HG03558 (cell line): Measurements from ENCODE around the gene GPRIN2.
"Not testable (repeated sequence)": the region's sequence is repeated elsewhere in the genome, so short reads cannot be mapped to it uniquely, and the experiment has no call there.

ENCODE experiments used
- ATAC-seq: cut with Tn5 transposase; IDR thresholded peaks from one replicate; pipeline ENCODE4 v1.9.1; 2021; ENCODE audit warnings: moderate number of reproducible peaks; ENCODE audit not compliant: unreplicated experiment; ENCODE audit errors: extremely low read depth

The GPRIN2 gene

GRCh38 chr10:46556515-46557318 lies at the start of gene GPRIN2:
Gene GPRIN2 (minus strand): TSS chr10:46556658. CDS start chr10:46550736, 5,922 bp downstream.
- no peak for ATAC-seq

- ATAC-seq = not testable (repeated sequence)
Measured at GRCh38 chr10:46600516-46600915, 44.1 kb upstream of the GPRIN2 start.

DNA sequence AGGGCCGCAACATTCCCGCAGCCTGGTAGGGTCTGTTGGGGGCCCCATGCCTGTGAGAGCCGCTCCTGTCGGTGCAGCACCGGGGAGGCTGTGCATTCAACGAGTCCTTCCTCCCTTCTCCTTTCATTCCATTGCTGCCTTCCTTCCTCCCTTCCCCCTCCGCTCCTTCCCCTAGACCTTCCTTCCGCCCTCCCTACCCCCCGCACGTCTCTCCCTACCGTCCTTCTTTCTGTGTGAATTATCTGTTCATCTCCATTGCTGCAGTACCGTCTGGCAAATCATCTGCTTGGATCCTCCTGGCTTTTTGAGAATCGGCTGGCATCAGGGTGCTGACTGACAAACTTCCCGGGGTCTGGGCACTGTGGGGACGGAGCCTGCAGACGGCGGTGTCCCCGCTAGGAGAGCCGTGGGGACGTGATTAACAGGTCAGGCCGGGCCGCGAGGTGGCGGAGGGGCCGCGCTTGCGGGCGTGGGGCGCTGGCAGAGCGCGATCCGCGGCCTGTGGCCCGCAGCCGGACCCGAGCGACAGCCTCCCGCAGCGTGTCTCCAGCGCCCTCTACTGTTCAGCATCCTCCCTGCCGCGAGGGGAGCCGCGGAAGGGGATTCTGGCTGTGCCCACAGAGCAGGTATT lies 41.3 kb upstream of the GPRIN2 start:
- ATAC-seq = not testable (repeated sequence)

DNA sequence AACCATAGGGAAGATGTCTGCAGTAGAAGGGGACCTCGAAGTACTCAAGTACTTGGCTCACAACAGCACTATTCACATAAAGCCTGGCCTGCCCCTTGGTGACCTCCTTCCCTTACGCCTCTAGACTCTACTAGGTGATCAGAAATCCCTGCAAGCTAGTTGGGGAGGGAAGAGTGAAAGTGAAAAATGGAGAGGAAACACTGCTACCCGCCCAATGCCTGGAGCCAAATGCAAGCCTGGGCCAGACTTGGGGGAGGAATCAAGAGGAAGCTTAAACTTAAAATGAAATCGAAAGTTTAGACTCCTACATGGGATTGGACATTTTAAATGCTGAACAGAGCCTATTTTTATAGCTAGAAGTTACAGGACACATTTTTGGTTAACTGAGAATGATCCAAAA lies 40.1 kb upstream of the GPRIN2 start:
- ATAC-seq = not testable (repeated sequence)

DNA sequence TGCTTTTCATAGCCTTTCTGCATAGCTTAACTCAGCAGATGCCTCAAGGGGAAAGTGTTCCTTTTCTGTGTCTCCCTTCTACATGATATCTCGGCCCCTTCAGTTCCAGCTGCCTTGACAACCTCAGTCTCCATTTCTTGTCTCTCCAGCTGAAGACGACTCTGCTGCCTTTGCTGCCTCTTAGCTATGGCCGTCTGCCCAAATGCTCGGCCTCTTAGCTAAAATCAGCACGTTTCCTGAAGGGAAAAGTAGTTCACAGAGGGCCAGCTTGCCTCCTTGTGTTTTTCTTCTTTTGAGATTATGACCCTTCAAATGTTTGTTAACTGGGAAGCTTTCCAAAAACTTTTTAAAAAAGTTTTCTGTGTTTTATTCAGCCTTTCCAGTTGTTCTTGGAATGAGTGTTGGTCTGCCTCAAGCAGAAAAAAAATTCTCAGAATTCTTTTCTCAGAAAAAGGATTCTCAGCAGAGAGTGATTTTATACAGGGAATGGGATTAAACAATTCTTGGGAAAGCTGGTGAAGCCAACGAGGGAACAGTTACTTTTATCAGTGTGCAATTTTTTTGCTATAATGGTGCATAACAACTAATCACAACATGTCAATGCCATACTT lies 38.1 kb upstream of the GPRIN2 start:
- not testable (repeated sequence) for ATAC-seq

GRCh38 chr10:46593307-46593706 lies 36.8 kb upstream of the GPRIN2 start:
- not testable (repeated sequence) for ATAC-seq

- not testable (repeated sequence) for ATAC-seq
Measured at GRCh38 chr10:46591053-46591452, 34.6 kb upstream of the GPRIN2 start.

DNA sequence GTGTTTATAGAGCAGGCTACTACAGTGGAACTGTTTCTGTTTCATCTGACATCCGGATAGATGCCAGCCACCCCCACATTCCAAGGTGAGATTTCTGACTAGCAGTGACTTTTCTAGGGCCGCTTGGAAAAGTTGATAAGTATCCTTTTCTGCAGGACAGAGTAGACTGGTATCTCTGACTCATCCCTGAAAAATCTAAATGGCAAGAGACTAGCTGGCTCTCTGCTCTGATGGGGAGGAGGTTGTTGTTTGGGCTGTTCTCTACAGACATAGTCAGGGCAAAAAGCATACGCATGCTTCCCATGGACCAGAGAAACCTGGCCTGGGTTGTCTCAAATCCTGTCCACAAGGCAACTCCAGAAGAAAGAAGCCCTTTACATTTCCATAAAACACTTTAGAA lies 33.1 kb upstream of the GPRIN2 start:
- ATAC-seq = not testable (repeated sequence)

- not testable (repeated sequence) for ATAC-seq
Measured at GRCh38 chr10:46588221-46588620, 31.8 kb upstream of the GPRIN2 start.

DNA sequence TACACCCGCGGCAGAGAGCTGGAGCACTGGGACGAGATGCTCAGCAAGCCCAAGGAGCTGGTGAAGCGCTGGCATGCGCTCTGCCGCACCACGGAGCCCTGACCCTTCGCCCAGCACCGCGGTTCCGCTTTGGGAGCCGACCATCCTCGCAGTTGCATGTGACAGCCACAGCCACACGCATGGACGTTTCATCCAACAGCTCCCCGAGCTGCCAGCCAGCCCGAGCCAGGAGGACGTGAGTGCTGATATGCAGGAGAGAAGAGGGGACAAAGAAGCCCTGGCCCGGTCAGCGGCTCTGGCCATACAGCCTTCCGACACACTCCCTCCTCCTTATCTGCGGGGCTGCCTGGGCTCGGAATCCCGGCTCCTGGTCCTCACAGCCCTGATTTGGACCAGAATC lies 31.1 kb upstream of the GPRIN2 start:
- ATAC-seq = not testable (repeated sequence)

- ATAC-seq = not testable (repeated sequence)
Measured at GRCh38 chr10:46585246-46585645, 28.8 kb upstream of the GPRIN2 start.

DNA sequence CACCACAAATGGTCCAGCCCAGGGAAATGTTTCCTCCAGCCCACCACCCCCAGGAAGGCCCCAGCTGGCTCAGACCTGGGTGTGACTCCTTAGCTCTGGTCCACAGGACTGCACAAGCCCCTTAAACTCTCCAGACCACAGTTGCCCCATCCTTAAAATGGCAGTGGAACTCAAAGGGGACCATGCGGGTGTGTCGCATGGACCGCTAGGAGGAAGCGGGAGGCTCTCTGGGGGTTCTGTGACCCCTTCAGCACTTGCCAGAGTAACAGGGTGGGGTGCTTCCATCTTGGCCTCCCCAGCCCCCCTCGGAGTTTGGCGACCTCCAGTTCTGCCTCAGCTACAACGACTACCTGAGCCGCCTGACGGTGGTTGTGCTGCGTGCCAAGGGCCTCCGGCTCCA lies 27.7 kb upstream of the GPRIN2 start:
- not testable (repeated sequence) for ATAC-seq

- ATAC-seq = not testable (repeated sequence)
Measured at GRCh38 chr10:46582568-46582967, 26.1 kb upstream of the GPRIN2 start.

- ATAC-seq = not testable (repeated sequence)
Measured at GRCh38 chr10:46581997-46582396, 25.5 kb upstream of the GPRIN2 start.

GRCh38 chr10:46579378-46579777 lies 22.9 kb upstream of the GPRIN2 start:
- ATAC-seq = not testable (repeated sequence)

- ATAC-seq = not testable (repeated sequence)
Measured at GRCh38 chr10:46578474-46579178, 22.2 kb upstream of the GPRIN2 start, which contains the start of gene SYT15. Gene SYT15 (plus strand): TSS chr10:46579128. CDS start chr10:46579169, 41 bp downstream.

DNA sequence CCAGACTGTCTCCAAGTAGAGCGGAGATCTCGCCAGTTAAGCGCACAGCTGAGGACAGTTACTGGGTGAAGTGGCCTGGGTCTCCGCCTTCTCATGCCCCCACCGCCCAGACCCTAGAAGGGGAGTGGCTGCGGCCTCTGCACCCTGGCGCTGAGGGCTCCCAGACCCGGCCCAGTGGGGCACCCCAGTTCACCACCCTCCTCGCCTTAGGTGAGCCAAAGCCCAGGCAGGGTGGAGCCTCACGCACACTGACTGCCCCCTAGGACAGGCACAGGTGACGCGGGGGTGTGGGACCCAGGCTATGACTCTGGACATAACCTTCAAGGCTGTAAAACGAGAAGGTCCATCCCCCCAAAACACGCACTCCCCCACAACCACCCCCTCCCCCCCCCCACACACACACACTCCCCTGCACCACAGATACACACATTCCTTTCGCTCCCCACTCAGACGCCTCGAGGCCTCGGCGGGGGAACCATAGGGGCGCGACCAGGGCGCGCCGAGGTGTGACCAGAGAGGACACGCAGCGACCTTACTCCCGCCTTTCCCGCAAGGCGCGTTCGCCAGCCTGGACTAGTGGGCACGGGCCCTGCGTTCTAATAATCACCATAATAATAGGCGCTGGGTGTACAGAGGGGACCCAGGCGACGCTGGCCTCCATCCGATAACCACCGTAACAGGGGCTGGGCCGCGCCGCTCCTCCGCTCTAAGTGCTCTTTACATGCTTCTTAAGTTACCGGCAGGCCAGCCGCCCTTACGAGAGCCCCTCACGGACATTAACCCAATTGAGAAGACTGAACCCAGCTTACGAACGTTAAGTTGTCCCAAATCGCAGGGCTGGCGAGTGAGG lies 21.4 kb upstream of the GPRIN2 start:
- not testable (repeated sequence) for ATAC-seq

DNA sequence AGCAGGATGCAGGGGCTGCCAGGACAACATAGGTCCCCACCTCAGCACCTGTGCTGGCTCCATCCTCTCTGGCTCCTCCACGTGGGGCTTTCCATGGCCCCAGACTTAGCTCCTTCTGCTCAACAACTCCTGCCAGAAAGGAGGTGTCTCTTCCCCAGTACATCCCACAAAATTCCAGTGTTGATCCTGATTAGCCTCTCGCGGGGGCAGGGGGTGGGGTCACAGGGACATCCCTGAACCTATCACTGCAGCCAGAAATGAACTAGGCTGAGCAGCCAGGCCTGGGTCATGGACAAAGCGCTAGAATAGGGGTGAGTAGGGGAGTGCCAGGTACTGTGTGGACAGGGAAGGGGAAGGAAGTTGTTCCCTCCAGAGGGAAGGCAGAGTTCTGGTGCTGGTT lies 17.4 kb upstream of the GPRIN2 start:
- ATAC-seq = not testable (repeated sequence)

GRCh38 chr10:46573314-46573713 lies 16.9 kb upstream of the GPRIN2 start:
- not testable (repeated sequence) for ATAC-seq
